Esophagus muscularis mucosa (tissue), 4 donors: Measurements from ENCODE around the gene CPD.

Experiments
- CTCF ChIP-seq, 3 experiments: fragments of 200-600 bp in 2 of 3; fragments of 450-650 bp in 1 of 3; sonication (generic) in 2 of 3; IDR thresholded peaks; one replicate each; pipeline ENCODE4 v1.5.1; 2017 to 2019; ENCODE audit warnings: antibody characterized with exemption in 3 of 3, mild to moderate bottlenecking in 2 of 3, moderate library complexity in 1 of 3
- EP300 ChIP-seq: sonication (generic); formaldehyde crosslinking; IDR thresholded peaks from one replicate; pipeline ENCODE4 v1.6.1; 2017; ENCODE audit warnings: antibody characterized with exemption
- POLR2A ChIP-seq: fragments of 450-650 bp; IDR thresholded peaks from one replicate; pipeline ENCODE4 v1.6.1; 2017; ENCODE audit warnings: antibody characterized with exemption, moderate library complexity, mild to moderate bottlenecking, low read depth

GRCh38 chr17:30347488-30347887, 31.2 kb upstream of the CPD start:
- TF ChIP-seq CTCF (IDR thresholded peaks at IDR 0.05) (no peak), POLR2A (no peak), EP300 (no peak)
